Smooth muscle cell (in vitro differentiated cells): ENCODE data around the gene SEMA3C. TPM values are rescaled to one million over a fixed set of nuclear protein-coding genes. Genes with fewer than 3 reads are reported as not detected.

Source experiments
- DNase-seq: peaks from one replicate; lab custom pipeline; 2025; ENCODE audit not compliant: unreplicated experiment; lab: John Stamatoyannopoulos, UW
- H2AFZ ChIP-seq: fragments of 200-600 bp; sonication (generic); 2 replicates; pipeline ENCODE4 v1.6.0; 2016; ENCODE audit warnings: antibody characterized with exemption, low read depth, mild to moderate bottlenecking
- H3F3A ChIP-seq: fragments of 200-600 bp; sonication (generic); 2 replicates; pipeline ENCODE4 v1.6.0; 2017; ENCODE audit warnings: antibody characterized with exemption, low read depth
- H3K27ac ChIP-seq: fragments of 200-600 bp; sonication (generic); 2 replicates; pipeline ENCODE4 v1.5.1; 2016; ENCODE audit warnings: low read depth, mild to moderate bottlenecking
- H3K27me3 ChIP-seq: fragments of 200-600 bp; sonication (generic); 2 replicates; pipeline ENCODE4 v1.6.1; 2016; ENCODE audit warnings: low read depth, mild to moderate bottlenecking
- H3K36me3 ChIP-seq: fragments of 200-600 bp; sonication (generic); 2 replicates; pipeline ENCODE4 v1.5.1; 2016; ENCODE audit warnings: low read depth
- H3K4me1 ChIP-seq: fragments of 200-600 bp; sonication (generic); 2 replicates; pipeline ENCODE4 v1.5.1; 2016; ENCODE audit warnings: low read depth
- H3K4me2 ChIP-seq: fragments of 200-600 bp; sonication (generic); 2 replicates; pipeline ENCODE4 v1.6.0; 2016; ENCODE audit warnings: mild to moderate bottlenecking
- H3K4me3 ChIP-seq: fragments of 200-600 bp; sonication (generic); 2 replicates; pipeline ENCODE4 v1.5.1; 2016; ENCODE audit warnings: mild to moderate bottlenecking
- H3K79me2 ChIP-seq: fragments of 200-600 bp; sonication (generic); 2 replicates; pipeline ENCODE4 v1.6.0; 2016; ENCODE audit warnings: low read depth, mild to moderate bottlenecking
- H3K9ac ChIP-seq: fragments of 200-600 bp; sonication (generic); 2 replicates; pipeline ENCODE4 v1.6.0; 2016; ENCODE audit warnings: low read depth
- H3K9me3 ChIP-seq: fragments of 200-600 bp; sonication (generic); replicated peaks from 2 replicates; pipeline ENCODE4 v1.5.1; 2016; ENCODE audit warnings: low read depth
- H4K20me1 ChIP-seq: fragments of 200-600 bp; sonication (generic); 2 replicates; pipeline ENCODE4 v1.6.0; 2016; ENCODE audit warnings: low read depth
- CTCF ChIP-seq: fragments of 200-600 bp; sonication (generic); IDR thresholded peaks from 2 replicates; pipeline ENCODE4 v1.5.1; 2017; ENCODE audit warnings: borderline replicate concordance, mild to moderate bottlenecking, antibody characterized with exemption; ENCODE audit not compliant: insufficient read depth, poor library complexity, severe bottlenecking
- WGBS: methylation state at CpG from one replicate; pipeline ENCODE4 v1.1.7; 2016; ENCODE audit warnings: low lambda C conversion rate; 5-methylcytosine and 5-hydroxymethylcytosine counted together
- polyA plus RNA-seq: library from polyadenylated mRNA; unstranded; fragments of >200 nt; fragmentation: Nextera tagmentation; extraction: Ambion mirVana; gene quantifications from 2 replicates; pipeline ENCODE4 v1.2.1, GENCODE V29; 2016
- total RNA-seq: library from RNA; depleted of rRNA; stranded (reverse); fragments of >200 nt; gene quantifications from 2 replicates; pipeline ENCODE4 v1.2.3, GENCODE V29; 2014

The SEMA3C gene
- total and polyA plus RNA-seq, 2 experiments from 2014 or later, result 20.6 to 295 TPM

- no peak for TF ChIP-seq CTCF
- H3K27me3 ChIP-seq, result no peaks in the 10 kb centered on the region
- H3K4me1 ChIP-seq, result peaks cover 19% of the 10 kb centered on the region
- H4K20me1 ChIP-seq, result no peaks in the 10 kb centered on the region
- H3K9me3 ChIP-seq, result no peaks in the 10 kb centered on the region
- H3K36me3 ChIP-seq, result no peaks in the 10 kb centered on the region
- no peak overlapping the region for H2AFZ ChIP-seq
- H3K79me2 ChIP-seq, result no peaks in the 10 kb centered on the region
- peaks cover 13% of the 10 kb centered on the region for H3F3A ChIP-seq
- no peak overlapping the region for H3K27ac ChIP-seq
- H3K9ac ChIP-seq, result no peak overlapping the region
- DNase-seq, result no peak
- WGBS, result 76% methylated on average over 5 of the region's 5 CpGs
- H3K4me3 ChIP-seq, result no peak overlapping the region
- H3K4me2 ChIP-seq, result no peak overlapping the region
Observed at GRCh38 chr7:80766724-80767123, 152.1 kb downstream of the SEMA3C start.

GRCh38 chr7:80764132-80764531 is 154.7 kb downstream of the SEMA3C start:
- TF ChIP-seq CTCF, result no peak
- H3K27ac ChIP-seq, result peak overlapping the region; percentile 22
- no peak for DNase-seq
- H3K4me1 ChIP-seq, result peaks cover 21% of the 10 kb centered on the region
- no peaks in the 10 kb centered on the region for H3K36me3 ChIP-seq
- H3K4me3 ChIP-seq, result no peak overlapping the region
- H2AFZ ChIP-seq, result no peak overlapping the region
- H3K79me2 ChIP-seq, result no peaks in the 10 kb centered on the region
- H3K9ac ChIP-seq, result no peak overlapping the region
- H3F3A ChIP-seq, result peaks cover 6% of the 10 kb centered on the region
- no peaks in the 10 kb centered on the region for H3K9me3 ChIP-seq
- WGBS, result 52% methylated on average over 2 of the region's 2 CpGs
- H4K20me1 ChIP-seq, result no peaks in the 10 kb centered on the region
- no peak overlapping the region for H3K4me2 ChIP-seq
- H3K27me3 ChIP-seq, result no peaks in the 10 kb centered on the region

- H3K4me1 ChIP-seq, result peaks cover 21% of the 10 kb centered on the region
- H3K4me2 ChIP-seq, result no peak overlapping the region
- 61% methylated on average over 4 of the region's 4 CpGs for WGBS
- no peaks in the 10 kb centered on the region for H3K36me3 ChIP-seq
- no peaks in the 10 kb centered on the region for H3K79me2 ChIP-seq
- no peaks in the 10 kb centered on the region for H3K27me3 ChIP-seq
- no peak overlapping the region for H3K9ac ChIP-seq
- H3K9me3 ChIP-seq, result no peaks in the 10 kb centered on the region
- no peaks in the 10 kb centered on the region for H4K20me1 ChIP-seq
- H3K27ac ChIP-seq, result peak overlapping the region; percentile 22
- H3K4me3 ChIP-seq, result no peak overlapping the region
- H2AFZ ChIP-seq, result peak overlapping the region; percentile 22
- peaks cover 6% of the 10 kb centered on the region for H3F3A ChIP-seq
- no peak for DNase-seq
- TF ChIP-seq CTCF, result no peak
Observed at GRCh38 chr7:80763704-80764103, 155.1 kb downstream of the SEMA3C start.

GRCh38 chr7:80763289-80763688 is 155.6 kb downstream of the SEMA3C start:
- no peaks in the 10 kb centered on the region for H3K79me2 ChIP-seq
- H4K20me1 ChIP-seq, result no peaks in the 10 kb centered on the region
- no peak for DNase-seq
- H3K4me1 ChIP-seq, result peaks cover 21% of the 10 kb centered on the region
- peaks cover 6% of the 10 kb centered on the region for H3F3A ChIP-seq
- H3K4me2 ChIP-seq, result no peak overlapping the region
- H3K27ac ChIP-seq, result no peak overlapping the region
- H3K36me3 ChIP-seq, result no peaks in the 10 kb centered on the region
- no peak for TF ChIP-seq CTCF
- no peak overlapping the region for H3K9ac ChIP-seq
- H3K9me3 ChIP-seq, result no peaks in the 10 kb centered on the region
- H3K4me3 ChIP-seq, result no peak overlapping the region
- 26% methylated on average over 1 of the region's 1 CpG for WGBS
- H3K27me3 ChIP-seq, result no peaks in the 10 kb centered on the region
- peak overlapping the region; percentile 22 for H2AFZ ChIP-seq
